Measurements from ENCODE around the gene PHC2. TPM values are rescaled to one million over a fixed set of nuclear protein-coding genes. Genes with fewer than 3 reads are reported as not detected.
A peak's percentile ranks its signal among the peaks of the same experiment; 100 is the strongest.

The PHC2 gene
- total and polyA plus RNA-seq, 9 of the 15 experiments (the other 6 are each of a cell fraction or from before 2014, with no cell fraction given) = 3.1 to 67.6 (median 34.6) TPM

DNA sequence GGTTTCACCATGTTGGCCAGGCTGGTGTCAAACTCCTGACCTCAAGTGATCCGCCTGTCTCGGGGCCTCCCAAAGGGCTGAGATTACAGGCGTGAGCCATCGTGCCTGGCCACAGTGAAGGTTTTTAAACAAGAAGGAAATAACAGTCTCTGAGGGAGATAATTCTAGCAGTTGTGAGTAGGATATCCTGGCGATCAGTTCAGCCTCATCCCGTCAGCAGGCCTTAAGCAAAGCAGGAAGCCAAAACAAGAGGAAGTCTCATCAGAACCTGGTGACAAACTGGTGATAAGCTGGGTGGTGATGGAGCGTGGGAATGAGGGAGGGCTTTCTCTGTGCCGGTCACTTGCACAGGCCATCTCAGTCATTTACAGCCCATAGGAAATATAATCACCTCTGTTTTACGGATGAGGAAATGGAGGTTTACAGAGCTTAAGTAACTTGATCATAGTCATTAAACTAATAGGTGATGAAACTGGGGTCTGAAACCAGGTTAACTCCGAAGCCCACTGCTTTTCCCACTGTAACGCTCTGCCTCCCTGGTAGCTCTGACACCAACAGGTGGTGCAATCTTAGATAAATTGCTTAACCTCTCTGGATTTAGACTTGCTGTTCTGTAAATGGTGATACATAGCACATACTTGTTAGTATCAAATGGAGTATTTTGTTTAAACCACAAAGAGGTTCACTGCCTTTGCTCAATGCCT is 69.2 kb downstream of the PHC2 start (continued):
- TF ChIP-seq MAFG (tag; conservative IDR thresholded peaks at IDR 0.05) (no peak), NBN (IDR thresholded peaks at IDR 0.05; ENCODE audit: low read depth) (no peak), CEBPB (tag; IDR thresholded peaks at IDR 0.05) (peak; percentile 63; the same call in 1 of the 2 replicates), MCM5 (IDR thresholded peaks at IDR 0.05; ENCODE audit: low read depth) (no peak), ZNF551 (CRISPR knock-in tag; IDR thresholded peaks at IDR 0.05) (no peak), CTBP1 (IDR thresholded peaks at IDR 0.05; ENCODE audit: borderline replicate concordance) (peak; percentile 98), PURB (CRISPR knock-in tag; IDR thresholded peaks at IDR 0.05; ENCODE audit: low read depth) (no peak), POLR2A (conservative IDR thresholded peaks at IDR 0.05) (no peak), RUNX1 (IDR thresholded peaks at IDR 0.05; ENCODE audit: low read depth) (no peak), NR4A1 (CRISPR knock-in tag; IDR thresholded peaks at IDR 0.05) (no peak), NR4A1 (tag; IDR thresholded peaks at IDR 0.05) (no peak), SREBF2 (CRISPR knock-in tag; IDR thresholded peaks at IDR 0.05) (no peak), TBL1XR1 (IDR thresholded peaks at IDR 0.05; ENCODE audit: low read length in 2 of 2) (peak in 1 of 2 experiments; percentile 68; a peak in 1 of 4 replicates), POLR2AphosphoS2 (IDR thresholded peaks at IDR 0.05; ENCODE audit: low read length) (no peak), ZNF140 (CRISPR knock-in tag; IDR thresholded peaks at IDR 0.05) (no peak), ZNF23 (CRISPR knock-in tag; IDR thresholded peaks at IDR 0.05) (no peak), BRD4 (IDR thresholded peaks at IDR 0.05) (no peak), MAFF (IDR thresholded peaks at IDR 0.05; ENCODE audit: low read length) (no peak), POLR2G (IDR thresholded peaks at IDR 0.05; ENCODE audit: low read depth, low read length) (no peak), U2AF2 (optimal IDR thresholded peaks at IDR 0.05; ENCODE audit: low read depth, low read length) (no peak), EHMT2 (IDR thresholded peaks at IDR 0.05) (no peak), IFI16 (CRISPR knock-in tag; IDR thresholded peaks at IDR 0.05) (no peak), ETV5 (CRISPR knock-in tag; IDR thresholded peaks at IDR 0.05; ENCODE audit: low read depth) (peak; percentile 78)
- TF ChIP-seq, protein P1, sequence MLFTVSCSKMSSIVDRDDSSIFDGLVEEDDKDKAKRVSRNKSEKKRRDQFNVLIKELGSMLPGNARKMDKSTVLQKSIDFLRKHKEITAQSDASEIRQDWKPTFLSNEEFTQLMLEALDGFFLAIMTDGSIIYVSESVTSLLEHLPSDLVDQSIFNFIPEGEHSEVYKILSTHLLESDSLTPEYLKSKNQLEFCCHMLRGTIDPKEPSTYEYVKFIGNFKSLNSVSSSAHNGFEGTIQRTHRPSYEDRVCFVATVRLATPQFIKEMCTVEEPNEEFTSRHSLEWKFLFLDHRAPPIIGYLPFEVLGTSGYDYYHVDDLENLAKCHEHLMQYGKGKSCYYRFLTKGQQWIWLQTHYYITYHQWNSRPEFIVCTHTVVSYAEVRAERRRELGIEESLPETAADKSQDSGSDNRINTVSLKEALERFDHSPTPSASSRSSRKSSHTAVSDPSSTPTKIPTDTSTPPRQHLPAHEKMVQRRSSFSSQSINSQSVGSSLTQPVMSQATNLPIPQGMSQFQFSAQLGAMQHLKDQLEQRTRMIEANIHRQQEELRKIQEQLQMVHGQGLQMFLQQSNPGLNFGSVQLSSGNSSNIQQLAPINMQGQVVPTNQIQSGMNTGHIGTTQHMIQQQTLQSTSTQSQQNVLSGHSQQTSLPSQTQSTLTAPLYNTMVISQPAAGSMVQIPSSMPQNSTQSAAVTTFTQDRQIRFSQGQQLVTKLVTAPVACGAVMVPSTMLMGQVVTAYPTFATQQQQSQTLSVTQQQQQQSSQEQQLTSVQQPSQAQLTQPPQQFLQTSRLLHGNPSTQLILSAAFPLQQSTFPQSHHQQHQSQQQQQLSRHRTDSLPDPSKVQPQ (CRISPR knock-in tag; IDR thresholded peaks at IDR 0.05; ENCODE audit: borderline replicate concordance) = no peak
- TF ChIP-seq, protein P2, sequence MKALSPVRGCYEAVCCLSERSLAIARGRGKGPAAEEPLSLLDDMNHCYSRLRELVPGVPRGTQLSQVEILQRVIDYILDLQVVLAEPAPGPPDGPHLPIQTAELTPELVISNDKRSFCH (CRISPR knock-in tag; IDR thresholded peaks at IDR 0.05) = no peak
- TF ChIP-seq, protein P2 (tag; IDR thresholded peaks at IDR 0.05) = no peak
- TF ChIP-seq, protein P3, sequence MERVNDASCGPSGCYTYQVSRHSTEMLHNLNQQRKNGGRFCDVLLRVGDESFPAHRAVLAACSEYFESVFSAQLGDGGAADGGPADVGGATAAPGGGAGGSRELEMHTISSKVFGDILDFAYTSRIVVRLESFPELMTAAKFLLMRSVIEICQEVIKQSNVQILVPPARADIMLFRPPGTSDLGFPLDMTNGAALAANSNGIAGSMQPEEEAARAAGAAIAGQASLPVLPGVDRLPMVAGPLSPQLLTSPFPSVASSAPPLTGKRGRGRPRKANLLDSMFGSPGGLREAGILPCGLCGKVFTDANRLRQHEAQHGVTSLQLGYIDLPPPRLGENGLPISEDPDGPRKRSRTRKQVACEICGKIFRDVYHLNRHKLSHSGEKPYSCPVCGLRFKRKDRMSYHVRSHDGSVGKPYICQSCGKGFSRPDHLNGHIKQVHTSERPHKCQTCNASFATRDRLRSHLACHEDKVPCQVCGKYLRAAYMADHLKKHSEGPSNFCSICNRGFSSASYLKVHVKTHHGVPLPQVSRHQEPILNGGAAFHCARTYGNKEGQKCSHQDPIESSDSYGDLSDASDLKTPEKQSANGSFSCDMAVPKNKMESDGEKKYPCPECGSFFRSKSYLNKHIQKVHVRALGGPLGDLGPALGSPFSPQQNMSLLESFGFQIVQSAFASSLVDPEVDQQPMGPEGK (CRISPR knock-in tag; IDR thresholded peaks at IDR 0.05; ENCODE audit: borderline replicate concordance) = no peak

All from K562 (cell line).